Karpas-422 (cell line): ENCODE data around the gene FOLH1. TPM values are rescaled to one million over a fixed set of nuclear protein-coding genes. Genes with fewer than 3 reads are reported as not detected.
"Not testable (repeated sequence)": the region's sequence is repeated elsewhere in the genome, so short reads cannot be mapped to it uniquely, and the experiment has no call there.

Source experiments
- DNase-seq: peaks from one replicate; pipeline ENCODE4 v3.0.0-alpha.2; 2015
- H2AFZ ChIP-seq: fragments of 200-600 bp; sonication (generic); 2 replicates; pipeline ENCODE4 v1.6.1; 2014; ENCODE audit warnings: antibody characterized with exemption, low read length, mixed read lengths
- H3K27ac ChIP-seq: fragments of 200-600 bp; sonication (generic); 2 replicates; pipeline ENCODE4 v1.5.1; 2014; ENCODE audit warnings: mild to moderate bottlenecking, low read length, moderate library complexity
- H3K27me3 ChIP-seq: fragments of 200-600 bp; sonication (generic); 2 replicates; pipeline ENCODE4 v1.6.1; 2014; ENCODE audit warnings: low read length, mixed read lengths
- H3K36me3 ChIP-seq: fragments of 200-600 bp; sonication (generic); 2 replicates; pipeline ENCODE4 v1.6.1; 2014; ENCODE audit warnings: low read length, mixed read lengths; ENCODE audit not compliant: insufficient read depth
- H3K4me1 ChIP-seq: fragments of 200-600 bp; sonication (generic); 2 replicates; pipeline ENCODE4 v1.6.1; 2014; ENCODE audit warnings: mild to moderate bottlenecking, low read length, mixed read lengths
- H3K4me2 ChIP-seq: fragments of 200-600 bp; sonication (generic); 2 replicates; pipeline ENCODE4 v1.6.1; 2014; ENCODE audit warnings: low read length, low read depth, mild to moderate bottlenecking; ENCODE audit not compliant: poor library complexity, severe bottlenecking
- H3K4me3 ChIP-seq: fragments of 200-600 bp; sonication (generic); 2 replicates; pipeline ENCODE4 v1.5.1; 2014; ENCODE audit warnings: mild to moderate bottlenecking, antibody characterized with exemption, low read length, mixed read lengths
- H3K79me2 ChIP-seq: fragments of 200-600 bp; sonication (generic); 2 replicates; pipeline ENCODE4 v1.6.1; 2014; ENCODE audit warnings: mild to moderate bottlenecking, low read length, mixed read lengths
- H3K9ac ChIP-seq: fragments of 200-600 bp; sonication (generic); 2 replicates; pipeline ENCODE4 v1.6.0; 2014; ENCODE audit warnings: low read length
- H3K9me2 ChIP-seq: fragments of 200-600 bp; sonication (generic), shearing (Covaris generic); replicated peaks from 2 replicates; pipeline ENCODE4 v1.6.0; 2014; ENCODE audit warnings: mild to moderate bottlenecking, low read length, moderate library complexity; ENCODE audit not compliant: insufficient read depth
- H3K9me3 ChIP-seq: fragments of 300-700, 200-600 bp; sonication (generic); 2 replicates; pipeline ENCODE4 v1.6.1; 2014; ENCODE audit warnings: low read length, mixed read lengths
- H4K20me1 ChIP-seq: fragments of 200-600 bp; sonication (generic); 2 replicates; pipeline ENCODE4 v1.6.1; 2014; ENCODE audit warnings: mild to moderate bottlenecking, antibody characterized with exemption, low read length, low read depth; ENCODE audit not compliant: insufficient read depth
- total RNA-seq: library from RNA; depleted of rRNA; stranded (reverse); fragments of >200 nt; shearing (Covaris generic); gene quantifications from 2 replicates; pipeline ENCODE4 v1.2.3, GENCODE V29; 2014; ENCODE audit warnings: low replicate concordance

The FOLH1 gene
- total RNA-seq, 1 experiment from 2014 or later: not detected

- not testable (repeated sequence) for H2AFZ ChIP-seq, H4K20me1 ChIP-seq, H3K27me3 ChIP-seq, H3K4me3 ChIP-seq, H3K9me3 ChIP-seq, H3K9ac ChIP-seq, H3K79me2 ChIP-seq, H3K9me2 ChIP-seq, DNase-seq, H3K4me1 ChIP-seq, H3K27ac ChIP-seq, H3K36me3 ChIP-seq, H3K4me2 ChIP-seq
These were observed 11.6 kb downstream of the FOLH1 start for GRCh38 chr11:49196775-49197174.

- H3K36me3 ChIP-seq: not testable (repeated sequence)
These were observed 12.4 kb downstream of the FOLH1 start for GRCh38 chr11:49196002-49196401.

GRCh38 chr11:49190287-49190686 is 18.1 kb downstream of the FOLH1 start:
- H3K36me3 ChIP-seq, H3K9ac ChIP-seq, H3K4me3 ChIP-seq, H3K9me2 ChIP-seq, H3K27ac ChIP-seq, H2AFZ ChIP-seq, DNase-seq, H3K27me3 ChIP-seq, H4K20me1 ChIP-seq, H3K4me2 ChIP-seq, H3K9me3 ChIP-seq, H3K79me2 ChIP-seq, H3K4me1 ChIP-seq: not testable (repeated sequence)

More at GRCh38 chr11:49196002-49196401, 12.4 kb downstream of the FOLH1 start:
- not testable (repeated sequence) for H3K79me2 ChIP-seq, H4K20me1 ChIP-seq, H3K4me2 ChIP-seq, H2AFZ ChIP-seq, H3K27me3 ChIP-seq, H3K9ac ChIP-seq, H3K4me3 ChIP-seq, H3K4me1 ChIP-seq, H3K9me2 ChIP-seq, H3K9me3 ChIP-seq, H3K27ac ChIP-seq, DNase-seq

- not testable (repeated sequence) for H3K4me1 ChIP-seq, H3K27ac ChIP-seq, H2AFZ ChIP-seq, H3K9me2 ChIP-seq, H3K4me2 ChIP-seq, DNase-seq, H4K20me1 ChIP-seq, H3K9ac ChIP-seq, H3K36me3 ChIP-seq, H3K27me3 ChIP-seq, H3K4me3 ChIP-seq, H3K9me3 ChIP-seq, H3K79me2 ChIP-seq
These were observed 22.2 kb downstream of the FOLH1 start for GRCh38 chr11:49186225-49186624.

DNA sequence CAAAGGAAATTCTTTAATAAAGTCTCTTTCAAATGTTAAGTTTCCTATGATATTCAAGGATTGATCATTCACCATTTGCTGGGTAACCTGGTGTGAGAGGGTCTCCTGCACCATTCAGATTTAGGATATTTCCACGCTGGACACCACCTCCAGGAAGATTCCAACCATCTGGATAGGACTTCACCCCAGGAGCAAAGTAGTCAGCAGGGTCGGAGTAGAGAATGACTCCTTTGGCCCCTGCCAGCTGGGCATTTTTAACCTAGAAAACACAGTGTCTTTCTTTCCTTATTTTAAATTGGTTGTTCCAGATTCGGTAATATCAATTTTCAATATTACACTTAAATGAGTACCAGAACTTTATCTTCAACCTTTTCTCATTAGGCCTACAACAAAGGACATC is 22.8 kb downstream of the FOLH1 start:
- not testable (repeated sequence) for H3K27ac ChIP-seq, H3K36me3 ChIP-seq, H3K79me2 ChIP-seq, H3K9me2 ChIP-seq, H3K9me3 ChIP-seq, H3K27me3 ChIP-seq, H3K9ac ChIP-seq, H4K20me1 ChIP-seq, H2AFZ ChIP-seq, DNase-seq, H3K4me1 ChIP-seq, H3K4me2 ChIP-seq, H3K4me3 ChIP-seq

- H3K36me3 ChIP-seq, H3K9me3 ChIP-seq, H3K27me3 ChIP-seq, H3K9me2 ChIP-seq, H3K4me1 ChIP-seq, H4K20me1 ChIP-seq, H3K9ac ChIP-seq, H3K27ac ChIP-seq, DNase-seq, H3K4me2 ChIP-seq, H2AFZ ChIP-seq, H3K4me3 ChIP-seq, H3K79me2 ChIP-seq: not testable (repeated sequence)
These were observed 23.6 kb downstream of the FOLH1 start for GRCh38 chr11:49184756-49185155.

DNA sequence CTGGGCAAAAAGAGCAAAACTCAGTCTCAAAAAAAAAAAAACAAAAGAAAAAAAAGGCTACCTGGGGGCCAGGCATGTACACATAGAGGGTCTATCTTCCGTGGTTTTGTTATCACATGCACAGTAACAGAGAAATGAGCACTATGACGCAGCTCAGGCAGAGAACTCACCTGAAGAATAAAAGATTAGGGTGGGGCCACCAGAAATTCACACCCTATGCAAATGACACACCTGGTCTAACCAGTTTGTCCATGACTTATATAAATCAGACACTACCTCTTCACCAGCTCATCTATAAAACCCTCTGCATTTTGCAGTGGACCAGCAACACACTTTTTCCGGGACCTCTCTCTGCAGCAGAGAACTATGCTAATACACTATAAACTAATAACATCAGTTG is 30.5 kb downstream of the FOLH1 start:
- H3K36me3 ChIP-seq, H4K20me1 ChIP-seq, H3K27me3 ChIP-seq, H3K27ac ChIP-seq, H3K9ac ChIP-seq, DNase-seq, H3K4me3 ChIP-seq, H2AFZ ChIP-seq, H3K4me2 ChIP-seq, H3K79me2 ChIP-seq, H3K4me1 ChIP-seq, H3K9me3 ChIP-seq, H3K9me2 ChIP-seq: not testable (repeated sequence)

DNA sequence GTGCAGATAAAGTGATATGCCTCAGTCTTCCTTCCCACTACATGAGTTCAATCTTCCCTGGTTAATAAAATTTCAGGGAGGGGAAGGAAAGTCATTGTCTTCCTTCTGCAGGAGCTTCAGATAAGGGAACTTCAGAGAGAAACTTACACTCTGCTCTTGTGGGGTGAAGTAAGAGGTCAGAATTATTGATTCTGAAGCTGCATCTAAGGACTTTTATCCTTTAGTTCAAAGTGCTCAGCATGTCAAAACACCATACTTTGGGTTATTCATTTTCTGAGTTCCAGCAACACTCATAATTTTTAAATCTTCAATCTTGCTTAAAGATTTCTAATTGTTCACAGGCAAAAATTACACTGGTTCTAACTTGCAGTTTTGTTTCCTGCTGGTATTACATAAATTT is 33.0 kb downstream of the FOLH1 start:
- H3K9me3 ChIP-seq, H3K27ac ChIP-seq, H3K27me3 ChIP-seq, H4K20me1 ChIP-seq, H3K9me2 ChIP-seq, H3K4me2 ChIP-seq, H3K79me2 ChIP-seq, H3K4me3 ChIP-seq, H3K36me3 ChIP-seq, DNase-seq, H3K4me1 ChIP-seq, H2AFZ ChIP-seq, H3K9ac ChIP-seq: not testable (repeated sequence)

GRCh38 chr11:49174691-49175366 is 33.6 kb downstream of the FOLH1 start:
- H3K9ac ChIP-seq, H3K9me3 ChIP-seq, H4K20me1 ChIP-seq, H3K9me2 ChIP-seq, H2AFZ ChIP-seq, H3K79me2 ChIP-seq, H3K36me3 ChIP-seq, H3K4me3 ChIP-seq, H3K27me3 ChIP-seq, H3K27ac ChIP-seq, H3K4me1 ChIP-seq, H3K4me2 ChIP-seq, DNase-seq: not testable (repeated sequence)
